Spleen (tissue), 7 donors: Measurements from ENCODE around the gene AFAP1.
A peak's percentile ranks its signal among the peaks of the same experiment; 100 is the strongest.

Source experiments
- POLR2A ChIP-seq, 3 donors: fragments of 450-650 bp; IDR thresholded peaks; one replicate each; pipeline ENCODE4 v1.5.1; 2017; ENCODE audit warnings: antibody characterized with exemption in 3 of 3, mild to moderate bottlenecking in 1 of 3
- POLR2AphosphoS5 ChIP-seq, 3 donors: sonication (generic); formaldehyde crosslinking; IDR thresholded peaks; one replicate each; pipeline ENCODE4 v1.5.1; 2017; ENCODE audit warnings: antibody characterized with exemption in 3 of 3
- TF ChIP-seq, protein P1 (sequence below), 11 experiments: fragments of 200-600 bp in 7 of 11; fragments of 450-650 bp in 4 of 11; sonication (generic) in 4 of 11; IDR thresholded peaks in 8 of 11; conservative IDR thresholded peaks in 3 of 11; 1 replicate in 7 of 11; 2 replicates in 4 of 11; pipeline versions ENCODE4 v1.4.0 to v1.8.0; 2016 to 2021; ENCODE audit warnings: antibody characterized with exemption in 11 of 11, inconsistent platforms in 4 of 11, mild to moderate bottlenecking in 1 of 11
- donor health status: DM: no; HTN: no; CAD: no; lungs with moderate emphysema.
- donor health status: DM: no; HTN: no; CAD: no.
- donor health status: DM: no; HTN: no; CAD: no.

GRCh38 chr4:7939377-7940108 is at the start of gene AFAP1:
- TF ChIP-seq, protein P1, sequence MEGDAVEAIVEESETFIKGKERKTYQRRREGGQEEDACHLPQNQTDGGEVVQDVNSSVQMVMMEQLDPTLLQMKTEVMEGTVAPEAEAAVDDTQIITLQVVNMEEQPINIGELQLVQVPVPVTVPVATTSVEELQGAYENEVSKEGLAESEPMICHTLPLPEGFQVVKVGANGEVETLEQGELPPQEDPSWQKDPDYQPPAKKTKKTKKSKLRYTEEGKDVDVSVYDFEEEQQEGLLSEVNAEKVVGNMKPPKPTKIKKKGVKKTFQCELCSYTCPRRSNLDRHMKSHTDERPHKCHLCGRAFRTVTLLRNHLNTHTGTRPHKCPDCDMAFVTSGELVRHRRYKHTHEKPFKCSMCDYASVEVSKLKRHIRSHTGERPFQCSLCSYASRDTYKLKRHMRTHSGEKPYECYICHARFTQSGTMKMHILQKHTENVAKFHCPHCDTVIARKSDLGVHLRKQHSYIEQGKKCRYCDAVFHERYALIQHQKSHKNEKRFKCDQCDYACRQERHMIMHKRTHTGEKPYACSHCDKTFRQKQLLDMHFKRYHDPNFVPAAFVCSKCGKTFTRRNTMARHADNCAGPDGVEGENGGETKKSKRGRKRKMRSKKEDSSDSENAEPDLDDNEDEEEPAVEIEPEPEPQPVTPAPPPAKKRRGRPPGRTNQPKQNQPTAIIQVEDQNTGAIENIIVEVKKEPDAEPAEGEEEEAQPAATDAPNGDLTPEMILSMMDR (IDR thresholded peaks at IDR 0.05 in 8 of 11, conservative IDR thresholded peaks at IDR 0.05 in 3 of 11), result no peak
- TF ChIP-seq POLR2A (IDR thresholded peaks at IDR 0.05) (peak in 1 of 3 donors; percentile 12), POLR2AphosphoS5 (IDR thresholded peaks at IDR 0.05) (peak; percentile 48 to 82 (median 78))
